ENCODE results near the gene FBXO34.
A peak's percentile ranks its signal among the peaks of the same experiment; 100 is the strongest.

Gene FBXO34

GRCh38 chr14:55316564-55316963 is 45.3 kb downstream of the FBXO34 start:
- peak; percentile 70 for DNase-seq (ENCODE audit: low read depth)
- TF ChIP-seq CTCF (IDR thresholded peaks at IDR 0.05; ENCODE audit: control insufficient read depth, extremely low read depth, insufficient read depth) = no peak
- H3K4me3 ChIP-seq (ENCODE audit: low read depth, low read length) = peak overlapping the region; percentile 27; the same call in 1 of the 2 replicates

- no peak overlapping the region for H3K4me3 ChIP-seq (ENCODE audit: low read depth, low read length)
- no peak for DNase-seq (ENCODE audit: low read depth)
- no peak for TF ChIP-seq CTCF (IDR thresholded peaks at IDR 0.05; ENCODE audit: control insufficient read depth, extremely low read depth, insufficient read depth)
Measured at GRCh38 chr14:55317542-55318306, 46.5 kb downstream of the FBXO34 start.

GRCh38 chr14:55318694-55319093 is 47.5 kb downstream of the FBXO34 start:
- H3K4me3 ChIP-seq (ENCODE audit: low read depth, low read length) = no peak overlapping the region
- TF ChIP-seq CTCF (IDR thresholded peaks at IDR 0.05; ENCODE audit: control insufficient read depth, extremely low read depth, insufficient read depth) = no peak
- no peak for DNase-seq (ENCODE audit: low read depth)

GRCh38 chr14:55323910-55324309 is 52.7 kb downstream of the FBXO34 start:
- no peak overlapping the region for H3K4me3 ChIP-seq (ENCODE audit: low read depth, low read length)
- no peak for DNase-seq (ENCODE audit: low read depth)
- TF ChIP-seq CTCF (IDR thresholded peaks at IDR 0.05; ENCODE audit: control insufficient read depth, extremely low read depth, insufficient read depth) = no peak

GRCh38 chr14:55324812-55325211 is 53.6 kb downstream of the FBXO34 start:
- no peak for TF ChIP-seq CTCF (IDR thresholded peaks at IDR 0.05; ENCODE audit: control insufficient read depth, extremely low read depth, insufficient read depth)
- no peak for DNase-seq (ENCODE audit: low read depth)
- H3K4me3 ChIP-seq (ENCODE audit: low read depth, low read length) = no peak overlapping the region

GRCh38 chr14:55327179-55327578 is 56.0 kb downstream of the FBXO34 start:
- DNase-seq (ENCODE audit: low read depth) = no peak
- no peak overlapping the region for H3K4me3 ChIP-seq (ENCODE audit: low read depth, low read length)
- TF ChIP-seq CTCF (IDR thresholded peaks at IDR 0.05; ENCODE audit: control insufficient read depth, extremely low read depth, insufficient read depth) = no peak

- no peak overlapping the region for H3K4me3 ChIP-seq (ENCODE audit: low read depth, low read length)
- DNase-seq (ENCODE audit: low read depth) = no peak
- no peak for TF ChIP-seq CTCF (IDR thresholded peaks at IDR 0.05; ENCODE audit: control insufficient read depth, extremely low read depth, insufficient read depth)
Measured at GRCh38 chr14:55328317-55328716, 57.1 kb downstream of the FBXO34 start.

Data from LNCaP clone FGC (cell line).